PFSK-1 (cell line): Measurements from ENCODE around the gene SYNE4.

Experiments
- POLR2AphosphoS5 ChIP-seq: IDR thresholded peaks from 2 replicates; pipeline ENCODE4 v1.6.1; 2012; ENCODE audit warnings: low read depth, mild to moderate bottlenecking, control low read depth, low read length, moderate library complexity
- SIN3A ChIP-seq: IDR thresholded peaks from 2 replicates; pipeline ENCODE4 v1.6.1; 2012; ENCODE audit warnings: mild to moderate bottlenecking, low read length, moderate library complexity, borderline replicate concordance; ENCODE audit not compliant: insufficient read depth

- no peak for TF ChIP-seq POLR2AphosphoS5
- TF ChIP-seq SIN3A = no peak
These were observed 19.9 kb upstream of the SYNE4 start for GRCh38 chr19:36028313-36029041.
